Urothelium cell line (cell line): ENCODE results near the gene ENPP6.
A peak's percentile ranks its signal among the peaks of the same experiment; 100 is the strongest.

Experiments used
- DNase-seq: peaks from one replicate; pipeline ENCODE4 v3.0.0; 2011; ENCODE audit warnings: low spot score, mixed read lengths
- FAIRE-seq: peaks from 2 replicates; lab custom pipeline; 2011; peaks lifted over from hg19 to GRCh38; lab: Jason Lieb, UNC

The ENPP6 gene

GRCh38 chr4:184192933-184193332 is 24.7 kb downstream of the ENPP6 start:
- DNase-seq (no peak), FAIRE-seq (no peak)

DNA sequence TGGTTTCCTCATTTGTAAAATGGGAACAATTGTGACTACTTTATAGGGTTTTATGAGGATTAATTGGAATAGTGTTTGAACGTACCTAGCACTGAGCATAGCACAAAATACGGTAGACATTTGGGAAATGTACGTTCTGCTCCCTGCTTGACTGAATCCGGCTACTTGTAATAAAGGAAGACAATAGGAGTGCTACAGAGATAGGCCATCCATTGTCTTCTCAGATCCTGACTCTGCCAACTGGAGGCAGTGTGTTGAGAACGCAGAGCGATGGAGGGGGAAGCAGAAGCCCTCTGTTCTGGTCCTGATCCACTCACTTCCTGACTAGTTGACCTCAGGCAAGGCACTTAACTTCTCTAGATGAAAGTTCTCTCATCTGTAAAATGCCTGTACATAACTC is 26.4 kb downstream of the ENPP6 start:
- DNase-seq (no peak), FAIRE-seq (no peak)

DNA sequence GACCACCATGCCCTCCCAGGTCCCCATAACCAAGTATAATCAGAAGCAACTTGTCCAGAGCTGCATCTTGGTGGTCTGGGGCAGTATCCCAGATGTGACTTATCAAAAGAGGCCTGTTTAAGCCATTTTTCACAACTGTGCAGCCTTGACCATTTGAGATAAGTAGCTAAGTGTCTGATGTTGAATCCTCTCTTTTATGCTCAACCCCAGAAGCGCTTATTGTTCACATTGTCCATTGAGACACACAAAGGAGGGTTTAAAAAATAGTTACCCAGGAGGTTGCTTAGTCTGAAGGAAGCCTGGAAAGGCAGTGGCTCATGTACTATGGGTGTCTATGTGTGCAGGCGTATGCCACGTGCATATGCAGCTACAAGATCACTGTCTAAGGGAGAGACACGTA is 27.0 kb downstream of the ENPP6 start:
- DNase-seq, result no peak
- no peak for FAIRE-seq

GRCh38 chr4:184189966-184190365 is 27.7 kb downstream of the ENPP6 start:
- no peak for FAIRE-seq
- peak; percentile 12 for DNase-seq

- no peak for FAIRE-seq
- DNase-seq, result no peak
Observed at GRCh38 chr4:184188443-184189400, 29.0 kb downstream of the ENPP6 start.

- no peak for DNase-seq
- FAIRE-seq, result no peak
Observed at GRCh38 chr4:184177271-184177670, 40.4 kb downstream of the ENPP6 start.

DNA sequence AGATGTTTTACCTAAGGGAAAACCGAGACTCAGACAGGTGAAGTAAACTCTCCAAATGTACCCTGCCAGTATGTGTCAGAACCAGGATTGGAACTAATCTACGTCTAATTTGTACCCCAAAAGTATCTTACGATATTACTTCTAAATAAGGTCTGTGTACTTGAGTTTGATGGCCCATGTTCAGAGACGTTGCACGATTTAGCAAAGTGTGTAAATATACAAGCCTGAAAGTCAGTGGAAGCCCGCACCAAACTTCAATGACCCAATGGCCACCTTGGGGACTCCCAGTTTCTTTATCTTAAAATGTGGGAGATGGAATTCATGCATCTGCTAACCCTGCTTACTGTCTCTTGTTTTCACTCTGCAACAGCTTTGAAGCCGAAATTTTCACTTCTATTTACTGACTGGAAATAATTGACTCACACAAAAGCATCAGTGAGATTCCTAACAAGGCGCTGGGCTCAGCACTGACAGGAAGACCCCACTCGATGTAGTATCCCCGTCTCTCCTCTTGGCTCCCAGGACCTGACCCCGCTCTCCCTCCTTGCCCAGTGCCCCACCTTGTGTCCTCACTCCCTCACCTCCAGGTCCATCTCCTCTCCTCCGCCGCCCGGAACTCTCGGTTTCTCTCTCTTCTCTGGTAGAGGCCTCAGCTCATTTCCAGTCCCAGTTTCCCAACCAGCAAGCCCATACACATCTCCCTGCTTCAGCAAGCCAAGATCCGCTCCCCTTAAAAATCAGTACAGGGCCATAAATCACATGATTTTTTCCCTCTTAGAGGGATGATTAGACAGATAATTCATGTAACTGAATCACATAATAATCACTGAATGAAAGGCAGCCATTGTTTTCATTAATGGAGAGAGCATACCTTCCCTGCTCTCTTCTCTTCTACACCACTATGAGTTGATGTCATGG is 42.8 kb downstream of the ENPP6 start:
- no peak for DNase-seq
- no peak for FAIRE-seq

DNA sequence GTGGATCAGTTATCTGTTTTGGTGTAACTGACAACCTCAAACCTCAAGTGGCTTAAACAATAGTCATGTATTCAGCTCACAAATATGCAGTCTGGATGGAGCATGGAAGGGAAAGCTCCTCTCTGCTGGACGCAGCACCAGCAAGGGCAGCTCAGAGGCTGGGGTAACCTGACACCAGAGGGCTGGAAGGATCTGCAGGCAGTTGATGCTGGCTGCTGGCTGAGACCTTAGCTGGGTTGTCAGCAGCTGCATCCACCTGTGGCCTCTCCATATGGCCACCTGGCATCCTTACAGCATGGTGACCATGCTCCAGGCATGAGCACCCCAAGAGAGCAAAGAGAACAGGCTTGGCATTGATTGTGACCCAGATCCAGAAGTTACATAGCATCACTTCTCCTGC is 46.7 kb downstream of the ENPP6 start:
- DNase-seq, result peak; percentile 72
- peak; percentile 92 for FAIRE-seq

- FAIRE-seq, result no peak
- no peak for DNase-seq
Observed at GRCh38 chr4:184169225-184169867, 48.3 kb downstream of the ENPP6 start.

DNA sequence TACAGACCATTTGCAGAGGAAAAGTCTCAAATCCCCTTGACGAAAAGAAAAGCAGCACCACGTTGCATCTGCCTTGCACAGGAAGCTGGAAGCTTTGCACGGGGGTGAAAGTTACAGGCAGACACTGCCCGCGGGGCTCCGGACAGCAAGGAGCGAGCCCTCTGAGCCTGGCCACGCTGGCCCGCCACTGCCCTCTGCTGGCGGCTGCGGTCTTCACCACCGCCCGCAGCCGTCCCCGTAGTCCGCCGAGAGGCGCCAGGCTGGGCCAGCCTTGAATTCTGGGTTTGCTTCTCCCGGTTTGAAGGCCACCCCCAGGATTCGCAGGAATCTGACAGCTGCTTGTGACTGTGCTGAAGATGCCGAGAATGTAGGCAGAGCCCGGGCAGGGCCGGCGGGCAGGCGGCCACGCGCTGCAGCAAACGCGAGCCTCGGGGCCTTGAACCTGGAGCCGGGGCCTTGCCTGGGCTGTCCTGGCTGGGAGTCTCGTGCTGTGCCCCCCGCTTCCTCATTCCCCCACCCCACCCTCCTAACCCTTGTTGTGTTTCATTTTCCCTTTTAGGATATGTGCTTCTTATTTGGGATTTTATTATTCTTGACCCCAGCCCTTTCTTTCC is 49.2 kb downstream of the ENPP6 start:
- DNase-seq (peak; percentile 77), FAIRE-seq (no peak)

- FAIRE-seq (no peak), DNase-seq (no peak)
Observed at GRCh38 chr4:184167576-184167975, 50.1 kb downstream of the ENPP6 start.

DNA sequence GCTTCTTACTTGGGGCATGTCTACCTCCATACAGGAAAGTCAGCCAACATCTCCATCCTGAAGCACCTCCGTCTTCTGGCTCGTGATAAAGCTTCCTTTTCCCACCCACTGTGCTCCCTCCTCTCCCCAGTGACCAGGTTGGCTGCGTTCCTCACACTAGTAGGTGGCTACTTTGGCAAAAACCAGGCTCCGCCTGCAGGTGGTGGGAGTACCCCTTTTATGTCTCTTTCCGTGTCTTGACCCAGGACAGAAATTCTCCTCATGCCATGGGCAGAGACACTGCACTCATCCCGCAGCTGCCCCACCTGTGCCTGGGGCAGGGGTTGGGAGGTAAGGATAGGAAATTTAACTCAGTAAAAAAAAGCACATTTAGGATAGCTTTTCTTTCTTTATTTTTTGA is 50.9 kb downstream of the ENPP6 start:
- FAIRE-seq (no peak), DNase-seq (no peak)

- no peak for FAIRE-seq
- DNase-seq, result peak; percentile 77
Observed at GRCh38 chr4:184165291-184165690, 52.4 kb downstream of the ENPP6 start.

GRCh38 chr4:184163813-184164212 is 53.9 kb downstream of the ENPP6 start:
- DNase-seq (peak; percentile 49), FAIRE-seq (no peak)

DNA sequence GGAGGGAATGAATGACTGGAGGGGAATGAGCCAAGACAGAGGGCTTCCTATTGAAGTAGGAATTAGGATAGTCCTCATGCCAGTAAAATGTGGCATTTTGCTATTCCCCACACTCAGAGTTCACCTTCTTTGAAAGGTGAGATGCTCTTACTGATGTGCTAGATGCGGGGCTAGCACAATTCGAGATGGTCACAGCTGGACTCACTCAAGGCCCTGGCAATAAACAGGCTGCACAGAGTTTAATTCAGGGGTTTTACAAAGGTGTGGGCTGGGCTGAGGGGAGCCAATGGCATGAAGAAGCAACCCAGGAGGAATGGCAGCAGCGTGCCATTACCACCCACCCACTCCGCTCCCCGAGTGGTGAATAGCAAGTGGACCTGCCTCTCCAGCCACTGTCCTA is 55.1 kb downstream of the ENPP6 start:
- no peak for FAIRE-seq
- no peak for DNase-seq

- FAIRE-seq, result no peak
- no peak for DNase-seq
Observed at GRCh38 chr4:184157322-184157721, 60.4 kb downstream of the ENPP6 start.

DNA sequence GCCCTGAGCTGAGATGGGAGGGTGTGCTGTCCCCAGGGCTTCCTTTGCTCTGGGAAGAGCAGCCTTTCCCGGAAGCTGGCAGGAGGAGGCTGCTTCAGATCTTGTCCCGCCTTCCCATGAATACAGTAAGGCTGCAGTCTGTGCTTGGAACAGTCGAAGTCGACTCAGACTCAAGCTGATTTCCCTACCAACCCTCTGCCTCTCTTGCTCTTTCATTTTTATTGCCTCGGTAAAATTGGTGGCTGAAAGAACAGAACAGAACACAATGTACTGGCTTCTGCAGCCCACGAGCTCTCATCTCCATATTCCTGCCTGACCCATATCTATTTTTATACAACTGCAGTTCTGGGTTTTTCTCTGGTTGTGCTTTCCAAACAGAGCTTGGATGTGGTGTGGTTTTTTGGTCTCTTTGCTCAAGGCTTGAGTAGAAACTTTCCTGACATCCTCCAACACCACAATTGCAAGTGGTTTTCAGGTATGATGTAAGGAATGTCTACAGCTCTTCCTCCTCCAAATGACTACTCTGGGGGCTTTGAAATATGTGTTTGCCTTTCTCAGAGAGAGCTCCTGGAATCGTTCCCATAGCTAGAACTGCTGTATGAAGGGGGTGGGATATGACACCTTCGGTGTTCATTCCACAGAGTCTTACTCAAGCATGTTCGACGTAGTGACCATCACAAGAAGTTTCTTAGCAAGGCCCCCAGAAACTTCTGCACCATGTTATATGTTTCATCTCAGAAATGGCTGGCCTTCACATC is 61.3 kb downstream of the ENPP6 start:
- FAIRE-seq (no peak), DNase-seq (no peak)

- DNase-seq (no peak), FAIRE-seq (no peak)
Observed at GRCh38 chr4:184154199-184154598, 63.5 kb downstream of the ENPP6 start.

DNA sequence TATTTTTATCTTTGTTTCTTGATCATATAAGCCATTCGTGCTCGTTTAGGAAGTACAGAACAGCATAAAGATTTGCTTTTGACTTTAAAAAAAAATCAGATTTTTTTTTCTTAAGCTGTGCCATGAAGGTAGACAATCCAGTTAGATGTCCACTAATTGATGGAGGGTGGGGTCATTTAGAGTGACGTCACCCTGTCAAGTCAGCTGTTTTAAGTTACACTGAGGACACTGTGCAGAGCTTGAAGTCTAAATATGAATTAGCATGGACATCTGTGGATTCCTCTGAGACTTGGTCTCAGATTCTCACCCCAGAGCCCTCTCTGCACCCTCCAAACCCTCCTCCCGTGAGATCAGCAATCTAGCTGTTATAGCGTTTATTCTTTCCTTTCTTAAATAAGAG is 63.9 kb downstream of the ENPP6 start:
- FAIRE-seq (no peak), DNase-seq (no peak)

- no peak for FAIRE-seq
Observed at GRCh38 chr4:184151988-184152485, 65.6 kb downstream of the ENPP6 start.

More at GRCh38 chr4:184151988-184152485, 65.6 kb downstream of the ENPP6 start:
- no peak for DNase-seq
